ENCODE results near the gene SCN5A. TPM values are rescaled to one million over a fixed set of nuclear protein-coding genes. Genes with fewer than 3 reads are reported as not detected.
A peak's percentile ranks its signal among the peaks of the same experiment; 100 is the strongest.

SCN5A gene
- total RNA-seq, 1 donor: not detected

DNA sequence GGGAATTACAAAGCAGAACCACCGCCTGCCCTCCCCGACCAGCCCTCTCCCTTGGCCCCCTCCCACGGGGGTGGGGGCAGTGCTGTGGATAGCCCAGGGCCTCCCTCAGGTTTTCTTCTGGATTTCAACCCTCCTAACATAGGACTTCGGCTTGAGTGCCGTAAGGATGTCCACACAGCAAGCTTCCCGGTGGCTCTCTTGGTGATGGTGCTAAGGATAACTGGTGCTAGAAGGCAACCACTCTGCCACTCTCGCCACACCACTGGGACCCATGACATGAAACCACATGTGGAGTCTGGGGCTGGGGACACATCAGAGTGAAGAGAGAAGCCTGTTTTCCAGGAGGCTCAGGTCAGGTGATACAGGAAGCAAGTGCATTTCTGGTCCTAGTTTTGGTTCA lies 35.4 kb downstream of the SCN5A start:
- H2AFZ ChIP-seq (ENCODE audit: low read length): no peak overlapping the region
- no peak overlapping the region for H3K4me3 ChIP-seq (ENCODE audit: insufficient read depth, low read length)
- no peaks in the 10 kb centered on the region for H3K79me2 ChIP-seq (ENCODE audit: insufficient read depth, low read length)
- H4K20me1 ChIP-seq (ENCODE audit: insufficient read depth, low read length): no peaks in the 10 kb centered on the region
- H3K9me3 ChIP-seq (ENCODE audit: low read depth, low read length): no peaks in the 10 kb centered on the region
- TF ChIP-seq, protein P1, sequence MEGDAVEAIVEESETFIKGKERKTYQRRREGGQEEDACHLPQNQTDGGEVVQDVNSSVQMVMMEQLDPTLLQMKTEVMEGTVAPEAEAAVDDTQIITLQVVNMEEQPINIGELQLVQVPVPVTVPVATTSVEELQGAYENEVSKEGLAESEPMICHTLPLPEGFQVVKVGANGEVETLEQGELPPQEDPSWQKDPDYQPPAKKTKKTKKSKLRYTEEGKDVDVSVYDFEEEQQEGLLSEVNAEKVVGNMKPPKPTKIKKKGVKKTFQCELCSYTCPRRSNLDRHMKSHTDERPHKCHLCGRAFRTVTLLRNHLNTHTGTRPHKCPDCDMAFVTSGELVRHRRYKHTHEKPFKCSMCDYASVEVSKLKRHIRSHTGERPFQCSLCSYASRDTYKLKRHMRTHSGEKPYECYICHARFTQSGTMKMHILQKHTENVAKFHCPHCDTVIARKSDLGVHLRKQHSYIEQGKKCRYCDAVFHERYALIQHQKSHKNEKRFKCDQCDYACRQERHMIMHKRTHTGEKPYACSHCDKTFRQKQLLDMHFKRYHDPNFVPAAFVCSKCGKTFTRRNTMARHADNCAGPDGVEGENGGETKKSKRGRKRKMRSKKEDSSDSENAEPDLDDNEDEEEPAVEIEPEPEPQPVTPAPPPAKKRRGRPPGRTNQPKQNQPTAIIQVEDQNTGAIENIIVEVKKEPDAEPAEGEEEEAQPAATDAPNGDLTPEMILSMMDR (IDR thresholded peaks at IDR 0.05; ENCODE audit: extremely low read depth, low read depth, low read length): no peak
- no peaks in the 10 kb centered on the region for H3K27me3 ChIP-seq (ENCODE audit: insufficient read depth, low read length)
- H3K4me2 ChIP-seq (ENCODE audit: insufficient read depth, low read length): no peak overlapping the region
- no peak overlapping the region for H3K27ac ChIP-seq (ENCODE audit: low read depth, low read length)
- DNase-seq (ENCODE audit: insufficient read length, low spot score, missing footprints): peak; percentile 60
- no peaks in the 10 kb centered on the region for H3K4me1 ChIP-seq (ENCODE audit: insufficient read depth, low read length)
- H3K36me3 ChIP-seq (ENCODE audit: insufficient read depth, low read length): no peaks in the 10 kb centered on the region

DNA sequence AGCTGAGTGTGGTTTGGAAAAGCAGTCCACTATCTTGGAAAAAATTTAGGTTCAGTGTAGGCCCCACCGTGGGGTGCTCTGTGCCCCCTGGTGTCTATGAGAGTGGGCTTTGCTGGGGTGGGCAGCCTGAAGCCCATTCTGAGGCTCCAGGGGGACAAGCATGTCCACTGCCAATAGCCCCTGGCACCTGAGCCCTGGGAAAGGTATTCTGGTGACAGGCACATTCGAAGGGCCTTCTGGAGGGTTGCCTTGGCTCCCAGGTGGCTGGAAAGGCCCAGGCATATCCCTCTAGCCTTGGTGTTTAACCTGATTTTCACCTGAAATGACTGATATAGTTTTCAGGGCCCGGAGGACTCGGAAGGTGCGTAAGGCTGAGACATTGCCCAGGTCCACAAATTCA lies 36.1 kb downstream of the SCN5A start:
- Histone ChIP-seq H3K36me3 (ENCODE audit: insufficient read depth, low read length) (no peaks in the 10 kb centered on the region), H3K4me2 (ENCODE audit: insufficient read depth, low read length) (no peak overlapping the region), H2AFZ (ENCODE audit: low read length) (no peak overlapping the region), H3K9me3 (ENCODE audit: low read depth, low read length) (no peaks in the 10 kb centered on the region), H3K79me2 (ENCODE audit: insufficient read depth, low read length) (no peaks in the 10 kb centered on the region), H3K27ac (ENCODE audit: low read depth, low read length) (no peak overlapping the region), H4K20me1 (ENCODE audit: insufficient read depth, low read length) (no peaks in the 10 kb centered on the region), H3K4me1 (ENCODE audit: insufficient read depth, low read length) (no peaks in the 10 kb centered on the region), H3K4me3 (ENCODE audit: insufficient read depth, low read length) (no peak overlapping the region), H3K27me3 (ENCODE audit: insufficient read depth, low read length) (no peaks in the 10 kb centered on the region)
- DNase-seq (ENCODE audit: insufficient read length, low spot score, missing footprints): peak; percentile 74
- TF ChIP-seq, protein P1 (IDR thresholded peaks at IDR 0.05; ENCODE audit: extremely low read depth, low read depth, low read length): no peak

DNA sequence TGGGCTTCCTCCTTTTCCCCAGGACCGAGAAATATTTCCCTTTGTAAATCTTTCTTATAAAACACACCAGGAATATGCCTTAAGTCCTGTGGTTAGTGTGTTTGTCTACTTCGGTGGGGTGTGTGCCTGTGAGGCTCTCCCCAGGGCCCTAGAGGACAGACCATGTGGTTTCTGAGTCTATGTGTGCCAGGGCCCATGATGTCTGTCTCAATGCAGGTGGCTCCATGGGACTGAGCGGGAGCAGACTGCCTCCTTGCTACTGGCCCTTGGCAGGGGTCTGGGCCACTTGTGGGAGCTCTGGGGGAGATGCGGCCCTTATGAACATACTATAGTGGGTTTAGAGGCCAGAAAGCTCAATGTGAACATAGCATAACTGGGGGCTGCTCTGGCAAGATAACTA lies 37.6 kb downstream of the SCN5A start:
- H3K4me1 ChIP-seq (ENCODE audit: insufficient read depth, low read length): no peaks in the 10 kb centered on the region
- no peaks in the 10 kb centered on the region for H4K20me1 ChIP-seq (ENCODE audit: insufficient read depth, low read length)
- H3K27ac ChIP-seq (ENCODE audit: low read depth, low read length): no peak overlapping the region
- no peaks in the 10 kb centered on the region for H3K36me3 ChIP-seq (ENCODE audit: insufficient read depth, low read length)
- H3K4me2 ChIP-seq (ENCODE audit: insufficient read depth, low read length): no peak overlapping the region
- no peaks in the 10 kb centered on the region for H3K79me2 ChIP-seq (ENCODE audit: insufficient read depth, low read length)
- no peak overlapping the region for H2AFZ ChIP-seq (ENCODE audit: low read length)
- no peak overlapping the region for H3K4me3 ChIP-seq (ENCODE audit: insufficient read depth, low read length)
- TF ChIP-seq, protein P1 (IDR thresholded peaks at IDR 0.05; ENCODE audit: extremely low read depth, low read depth, low read length): no peak
- DNase-seq (ENCODE audit: insufficient read length, low spot score, missing footprints): peak; percentile 17
- H3K9me3 ChIP-seq (ENCODE audit: low read depth, low read length): no peaks in the 10 kb centered on the region
- H3K27me3 ChIP-seq (ENCODE audit: insufficient read depth, low read length): no peaks in the 10 kb centered on the region

DNA sequence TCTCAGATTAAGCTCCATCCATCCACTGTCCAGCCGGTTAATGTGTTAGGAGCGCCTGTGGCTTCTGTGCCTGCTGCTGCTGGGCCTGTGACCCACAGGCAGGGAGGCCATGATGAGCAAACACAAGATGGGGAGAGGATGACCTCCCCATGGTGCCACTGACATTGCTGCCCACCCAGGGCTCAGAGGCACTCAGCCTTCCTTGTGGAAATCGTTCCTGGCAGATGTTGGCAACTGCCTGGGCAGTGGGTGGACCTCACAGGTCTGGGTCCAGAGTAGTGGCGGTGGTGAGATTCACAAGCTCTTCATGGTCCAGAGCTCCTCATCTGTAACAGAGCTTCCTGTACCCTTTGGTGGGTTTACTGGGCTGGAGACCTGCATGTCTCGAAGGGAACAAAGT lies 38.6 kb downstream of the SCN5A start:
- Histone ChIP-seq H3K4me2 (ENCODE audit: insufficient read depth, low read length) (no peak overlapping the region), H3K79me2 (ENCODE audit: insufficient read depth, low read length) (no peaks in the 10 kb centered on the region), H4K20me1 (ENCODE audit: insufficient read depth, low read length) (no peaks in the 10 kb centered on the region), H3K4me3 (ENCODE audit: insufficient read depth, low read length) (no peak overlapping the region), H3K9me3 (ENCODE audit: low read depth, low read length) (no peaks in the 10 kb centered on the region), H3K36me3 (ENCODE audit: insufficient read depth, low read length) (no peaks in the 10 kb centered on the region), H3K27me3 (ENCODE audit: insufficient read depth, low read length) (no peaks in the 10 kb centered on the region), H3K4me1 (ENCODE audit: insufficient read depth, low read length) (no peaks in the 10 kb centered on the region), H3K27ac (ENCODE audit: low read depth, low read length) (no peak overlapping the region), H2AFZ (ENCODE audit: low read length) (no peak overlapping the region)
- peak; percentile 54 for DNase-seq (ENCODE audit: insufficient read length, low spot score, missing footprints)
- TF ChIP-seq, protein P1 (IDR thresholded peaks at IDR 0.05; ENCODE audit: extremely low read depth, low read depth, low read length): no peak

Data from osteoblast (primary cell).